ENCODE data around the gene HIVEP2.

DNA sequence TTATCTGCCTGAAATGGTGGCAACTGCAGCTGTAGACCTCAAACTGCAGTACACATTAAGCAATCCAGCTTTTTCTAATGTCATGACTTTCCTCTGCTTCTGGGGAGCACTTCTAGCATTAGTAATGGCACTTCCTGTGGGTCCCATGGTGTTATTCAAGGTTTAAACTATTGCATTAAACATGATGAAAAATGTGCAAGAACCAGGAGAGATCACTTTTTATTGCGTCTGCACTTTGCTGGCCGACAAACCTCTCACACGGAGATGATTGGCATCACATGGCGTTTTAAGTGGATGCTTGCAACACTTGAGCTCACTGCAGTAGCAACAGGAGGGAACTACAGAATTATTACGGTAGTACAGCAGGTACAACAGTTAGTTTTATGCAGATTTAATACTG is 148.4 kb downstream of the HIVEP2 start:
- TF ChIP-seq, protein P1, sequence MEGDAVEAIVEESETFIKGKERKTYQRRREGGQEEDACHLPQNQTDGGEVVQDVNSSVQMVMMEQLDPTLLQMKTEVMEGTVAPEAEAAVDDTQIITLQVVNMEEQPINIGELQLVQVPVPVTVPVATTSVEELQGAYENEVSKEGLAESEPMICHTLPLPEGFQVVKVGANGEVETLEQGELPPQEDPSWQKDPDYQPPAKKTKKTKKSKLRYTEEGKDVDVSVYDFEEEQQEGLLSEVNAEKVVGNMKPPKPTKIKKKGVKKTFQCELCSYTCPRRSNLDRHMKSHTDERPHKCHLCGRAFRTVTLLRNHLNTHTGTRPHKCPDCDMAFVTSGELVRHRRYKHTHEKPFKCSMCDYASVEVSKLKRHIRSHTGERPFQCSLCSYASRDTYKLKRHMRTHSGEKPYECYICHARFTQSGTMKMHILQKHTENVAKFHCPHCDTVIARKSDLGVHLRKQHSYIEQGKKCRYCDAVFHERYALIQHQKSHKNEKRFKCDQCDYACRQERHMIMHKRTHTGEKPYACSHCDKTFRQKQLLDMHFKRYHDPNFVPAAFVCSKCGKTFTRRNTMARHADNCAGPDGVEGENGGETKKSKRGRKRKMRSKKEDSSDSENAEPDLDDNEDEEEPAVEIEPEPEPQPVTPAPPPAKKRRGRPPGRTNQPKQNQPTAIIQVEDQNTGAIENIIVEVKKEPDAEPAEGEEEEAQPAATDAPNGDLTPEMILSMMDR (IDR thresholded peaks at IDR 0.05), result no peak
- no peak for TF ChIP-seq EZH2 (IDR thresholded peaks at IDR 0.05; ENCODE audit: borderline replicate concordance, insufficient read depth, low read depth, low read length, poor library complexity, severe bottlenecking)
